SU-DHL-6 (cell line): ENCODE measurements around the gene KRTAP10-8.
"Not testable (repeated sequence)": the region's sequence is repeated elsewhere in the genome, so short reads cannot be mapped to it uniquely, and the experiment has no call there.

Experiments
- H2AFZ ChIP-seq: fragments of 200-600 bp; sonication (generic); 2 replicates; pipeline ENCODE4 v1.6.1; 2014; ENCODE audit warnings: low read depth, mild to moderate bottlenecking, moderate library complexity, mixed read lengths, antibody characterized with exemption, low read length; ENCODE audit not compliant: severe bottlenecking
- H3F3A ChIP-seq: fragments of 200-600 bp; shearing (Covaris generic); 2 replicates; pipeline ENCODE4 v1.6.0; 2016; ENCODE audit warnings: antibody characterized with exemption, mild to moderate bottlenecking; ENCODE audit not compliant: insufficient read depth
- H3K27ac ChIP-seq: fragments of 200-600 bp; sonication (generic); 2 replicates; pipeline ENCODE4 v1.5.1; 2016; ENCODE audit warnings: low read depth, mild to moderate bottlenecking, low read length, moderate library complexity, mixed read lengths
- H3K27me3 ChIP-seq: fragments of 200-600 bp; sonication (generic), shearing (Covaris generic); 2 replicates; pipeline ENCODE4 v1.6.0; 2014; ENCODE audit warnings: mild to moderate bottlenecking, low read length
- H3K36me3 ChIP-seq: fragments of 200-600 bp; sonication (generic); 2 replicates; pipeline ENCODE4 v1.6.1; 2014; ENCODE audit warnings: mild to moderate bottlenecking, low read length, mixed read lengths
- H3K4me2 ChIP-seq: fragments of 300-600, 200-600 bp; shearing (Covaris generic), sonication (generic); 2 replicates; pipeline ENCODE4 v1.6.0; 2014; ENCODE audit warnings: low read length, low read depth, mild to moderate bottlenecking; ENCODE audit not compliant: poor library complexity, severe bottlenecking
- H3K4me3 ChIP-seq: fragments of 200-600 bp; sonication (generic); 2 replicates; pipeline ENCODE4 v1.5.1; 2014; ENCODE audit warnings: antibody characterized with exemption, low read length, mild to moderate bottlenecking, mixed read lengths; ENCODE audit not compliant: insufficient read depth, poor library complexity, severe bottlenecking
- H3K79me2 ChIP-seq: fragments of 200-600 bp; sonication (generic); 2 replicates; pipeline ENCODE4 v1.6.1; 2014; ENCODE audit warnings: mild to moderate bottlenecking, low read length, moderate library complexity; ENCODE audit not compliant: insufficient read depth
- H3K9ac ChIP-seq: fragments of 200-600 bp; sonication (generic); 2 replicates; pipeline ENCODE4 v1.7.0; 2014; ENCODE audit warnings: mild to moderate bottlenecking, low read length
- H3K9me2 ChIP-seq: fragments of 200-600 bp; sonication (generic); replicated peaks from 2 replicates; pipeline ENCODE4 v1.6.1; 2014; ENCODE audit warnings: low read length; ENCODE audit not compliant: insufficient read depth
- H3K9me3 ChIP-seq: fragments of 200-600 bp; sonication (generic); 2 replicates; pipeline ENCODE4 v1.6.1; 2014; ENCODE audit warnings: low read length, mixed read lengths; ENCODE audit not compliant: insufficient read depth
- H4K20me1 ChIP-seq: fragments of 200-600 bp; sonication (generic); 2 replicates; pipeline ENCODE4 v1.6.1; 2014; ENCODE audit warnings: low read depth, mild to moderate bottlenecking, antibody characterized with exemption, low read length, moderate library complexity, mixed read lengths
- CTCF ChIP-seq: fragments of 200-600 bp; sonication (generic); IDR thresholded peaks from one replicate; pipeline ENCODE4 v1.5.1; 2017; ENCODE audit warnings: antibody characterized with exemption, mild to moderate bottlenecking, low read length, moderate library complexity; ENCODE audit not compliant: insufficient read depth, poor library complexity, severe bottlenecking
- EZH2phosphoT487 ChIP-seq: fragments of 200-600 bp; sonication (generic), shearing (Covaris generic); conservative IDR thresholded peaks from 2 replicates; pipeline ENCODE4 v1.6.1; 2018; ENCODE audit warnings: mild to moderate bottlenecking, antibody characterized with exemption, low read length, moderate library complexity, mixed read lengths

KRTAP10-8 gene

GRCh38 chr21:44590311-44590721 lies 21.6 kb upstream of the KRTAP10-8 start:
- no peaks in the 10 kb centered on the region for H3K9me2 ChIP-seq
- no peaks in the 10 kb centered on the region for H3K79me2 ChIP-seq
- no peak overlapping the region for H3K4me3 ChIP-seq
- H3K36me3 ChIP-seq: no peaks in the 10 kb centered on the region
- H3K27me3 ChIP-seq: no peaks in the 10 kb centered on the region
- H3F3A ChIP-seq: no peaks in the 10 kb centered on the region
- no peaks in the 10 kb centered on the region for H4K20me1 ChIP-seq
- no peak for TF ChIP-seq CTCF
- no peak for TF ChIP-seq EZH2phosphoT487
- no peak overlapping the region for H3K9ac ChIP-seq
- no peaks in the 10 kb centered on the region for H3K9me3 ChIP-seq
- H2AFZ ChIP-seq: no peak overlapping the region
- no peak overlapping the region for H3K4me2 ChIP-seq
- no peak overlapping the region for H3K27ac ChIP-seq

DNA sequence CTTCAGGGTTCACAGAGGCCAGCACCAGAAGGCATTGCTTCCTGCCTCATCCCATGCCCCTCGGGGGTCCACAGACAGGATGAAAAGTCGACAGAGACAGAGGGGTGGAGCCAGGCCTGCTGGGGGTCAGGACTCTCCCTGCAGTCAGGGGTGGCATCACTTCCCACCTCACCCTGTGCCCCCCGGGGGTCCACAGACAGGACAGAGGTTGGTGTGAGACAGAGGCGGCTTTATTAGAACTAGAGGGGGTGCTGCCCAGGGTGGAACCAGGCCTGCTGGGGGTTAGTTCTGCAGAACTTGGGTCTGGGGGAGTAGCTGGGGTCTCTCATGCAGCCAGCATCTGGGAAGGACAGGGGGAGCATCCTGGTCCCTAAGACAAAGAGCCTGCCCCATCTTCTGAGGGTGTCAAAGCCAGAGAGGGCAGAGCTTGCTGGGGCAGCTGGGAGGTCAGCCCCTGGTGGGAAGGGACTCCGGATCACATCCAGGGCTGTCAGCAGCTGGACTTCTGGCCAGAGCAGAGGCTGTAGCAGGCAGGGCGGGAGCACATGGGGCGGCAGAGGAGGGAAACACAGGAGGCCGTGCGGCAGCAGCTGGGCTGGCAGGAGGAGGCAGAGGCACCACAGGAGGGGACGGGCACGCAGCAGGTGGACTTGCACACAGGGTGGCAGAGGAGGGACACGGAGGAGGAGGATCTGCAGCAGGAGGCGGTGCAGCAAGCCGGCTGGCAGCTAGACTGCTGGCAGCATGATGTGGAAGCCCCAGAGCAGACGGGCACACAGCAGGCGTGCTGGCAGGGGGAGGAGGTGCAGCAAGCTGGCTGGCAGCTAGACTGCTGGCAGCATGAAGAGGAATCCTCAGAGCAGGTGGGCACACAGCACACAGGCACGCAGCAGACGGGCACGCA lies 20.7 kb upstream of the KRTAP10-8 start:
- H3K36me3 ChIP-seq, H4K20me1 ChIP-seq, H3K79me2 ChIP-seq, H3K9me3 ChIP-seq, H2AFZ ChIP-seq, H3F3A ChIP-seq, H3K27ac ChIP-seq, H3K27me3 ChIP-seq, H3K9me2 ChIP-seq, H3K9ac ChIP-seq, H3K4me3 ChIP-seq, H3K4me2 ChIP-seq: not testable (repeated sequence)

DNA sequence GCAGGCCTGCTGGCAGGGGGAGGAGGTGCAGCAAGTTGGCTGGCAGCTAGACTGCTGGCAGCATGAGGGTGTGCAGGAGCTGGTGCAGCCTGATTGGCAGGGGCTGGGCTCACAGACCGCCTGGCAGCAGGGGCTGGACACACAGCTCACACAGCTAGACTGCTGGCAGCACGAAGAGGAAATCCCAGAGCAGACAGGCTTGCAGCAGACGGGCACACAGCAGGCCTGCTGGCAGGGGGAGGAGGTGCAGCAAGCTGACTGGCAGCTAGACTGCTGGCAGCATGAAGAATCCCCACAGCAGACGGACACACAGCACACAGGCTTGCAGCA lies 20.1 kb upstream of the KRTAP10-8 start:
- not testable (repeated sequence) for H4K20me1 ChIP-seq, H3K9me3 ChIP-seq, H3K27me3 ChIP-seq, H2AFZ ChIP-seq, H3F3A ChIP-seq, H3K9me2 ChIP-seq, H3K9ac ChIP-seq, H3K27ac ChIP-seq, H3K4me3 ChIP-seq, H3K36me3 ChIP-seq, H3K4me2 ChIP-seq, H3K79me2 ChIP-seq

DNA sequence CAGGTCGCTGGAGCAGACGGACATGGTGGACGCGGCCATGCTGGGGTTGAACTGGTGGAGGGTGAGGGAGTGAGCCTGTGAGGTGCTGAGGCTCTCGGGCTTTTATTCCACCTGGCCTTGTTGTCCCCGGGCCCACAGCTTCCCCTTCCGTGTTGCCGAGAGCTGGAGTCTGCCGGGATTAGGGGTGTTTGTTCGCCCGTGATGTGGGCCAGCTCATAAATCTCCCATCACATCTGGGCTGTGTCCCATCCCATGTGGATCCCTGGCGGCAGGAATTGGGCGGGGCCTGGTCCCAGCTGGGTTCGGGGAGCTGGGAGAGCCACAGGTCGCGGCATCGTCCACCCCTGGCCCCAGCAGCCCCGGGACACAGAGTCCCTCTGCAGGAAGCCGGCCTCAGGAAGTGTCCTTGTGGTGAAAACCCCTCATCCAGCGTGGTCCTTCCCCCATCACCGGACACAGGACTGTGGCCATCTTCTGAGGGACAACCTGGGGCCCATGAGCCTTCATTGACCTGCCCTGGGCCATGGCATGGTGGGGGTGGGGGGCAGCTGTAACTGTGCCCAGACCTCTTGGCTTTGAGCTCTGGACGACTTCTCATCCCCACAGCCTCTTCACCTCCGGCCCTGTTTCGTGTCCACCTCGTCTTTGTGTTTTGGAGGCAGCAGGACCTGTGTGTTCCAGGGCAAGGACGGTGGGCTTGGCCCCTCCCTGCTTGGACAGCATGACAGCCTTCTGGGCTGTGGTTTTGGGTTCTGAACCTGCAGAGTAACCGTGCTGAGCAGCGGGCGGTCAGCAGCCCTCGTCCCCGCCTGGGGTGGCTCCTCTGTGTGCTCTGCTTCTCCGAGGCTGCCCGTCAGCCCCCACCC lies 19.2 kb upstream of the KRTAP10-8 start, which contains the start of gene KRTAP10-6:
Gene KRTAP10-6 (minus strand): TSS at position 60 of the 866 bp plus-strand sequence. CDS start 21 bp downstream, at position 39.
- H3K79me2 ChIP-seq: no peaks in the 10 kb centered on the region
- TF ChIP-seq CTCF: no peak
- TF ChIP-seq EZH2phosphoT487: no peak
- H3K9me3 ChIP-seq: no peaks in the 10 kb centered on the region
- H3F3A ChIP-seq: no peaks in the 10 kb centered on the region
- no peaks in the 10 kb centered on the region for H4K20me1 ChIP-seq
- no peak within 1 kb of the TSS for H3K9ac ChIP-seq
- no peaks in the 10 kb centered on the region for H3K27me3 ChIP-seq
- no peaks in the 10 kb centered on the region for H3K36me3 ChIP-seq
- H2AFZ ChIP-seq: no peak within 1 kb of the TSS
- H3K27ac ChIP-seq: no peak within 1 kb of the TSS
- no peaks in the 10 kb centered on the region for H3K9me2 ChIP-seq
- H3K4me3 ChIP-seq: no peak within 1 kb of the TSS
- no peak within 1 kb of the TSS for H3K4me2 ChIP-seq
